Smooth muscle cell (in vitro differentiated cells): ENCODE results near the gene HSPH1. TPM values are rescaled to one million over a fixed set of nuclear protein-coding genes. Genes with fewer than 3 reads are reported as not detected.
A peak's percentile ranks its signal among the peaks of the same experiment; 100 is the strongest.

Experiments used
- DNase-seq: peaks from one replicate; lab custom pipeline; 2025; ENCODE audit not compliant: unreplicated experiment; lab: John Stamatoyannopoulos, UW
- H2AFZ ChIP-seq: fragments of 200-600 bp; sonication (generic); 2 replicates; pipeline ENCODE4 v1.6.0; 2016; ENCODE audit warnings: antibody characterized with exemption, low read depth, mild to moderate bottlenecking
- H3F3A ChIP-seq: fragments of 200-600 bp; sonication (generic); 2 replicates; pipeline ENCODE4 v1.6.0; 2017; ENCODE audit warnings: antibody characterized with exemption, low read depth
- H3K27ac ChIP-seq: fragments of 200-600 bp; sonication (generic); 2 replicates; pipeline ENCODE4 v1.5.1; 2016; ENCODE audit warnings: low read depth, mild to moderate bottlenecking
- H3K27me3 ChIP-seq: fragments of 200-600 bp; sonication (generic); 2 replicates; pipeline ENCODE4 v1.6.1; 2016; ENCODE audit warnings: low read depth, mild to moderate bottlenecking
- H3K36me3 ChIP-seq: fragments of 200-600 bp; sonication (generic); 2 replicates; pipeline ENCODE4 v1.5.1; 2016; ENCODE audit warnings: low read depth
- H3K4me1 ChIP-seq: fragments of 200-600 bp; sonication (generic); 2 replicates; pipeline ENCODE4 v1.5.1; 2016; ENCODE audit warnings: low read depth
- H3K4me2 ChIP-seq: fragments of 200-600 bp; sonication (generic); 2 replicates; pipeline ENCODE4 v1.6.0; 2016; ENCODE audit warnings: mild to moderate bottlenecking
- H3K4me3 ChIP-seq: fragments of 200-600 bp; sonication (generic); 2 replicates; pipeline ENCODE4 v1.5.1; 2016; ENCODE audit warnings: mild to moderate bottlenecking
- H3K79me2 ChIP-seq: fragments of 200-600 bp; sonication (generic); 2 replicates; pipeline ENCODE4 v1.6.0; 2016; ENCODE audit warnings: low read depth, mild to moderate bottlenecking
- H3K9ac ChIP-seq: fragments of 200-600 bp; sonication (generic); 2 replicates; pipeline ENCODE4 v1.6.0; 2016; ENCODE audit warnings: low read depth
- H3K9me3 ChIP-seq: fragments of 200-600 bp; sonication (generic); replicated peaks from 2 replicates; pipeline ENCODE4 v1.5.1; 2016; ENCODE audit warnings: low read depth
- H4K20me1 ChIP-seq: fragments of 200-600 bp; sonication (generic); 2 replicates; pipeline ENCODE4 v1.6.0; 2016; ENCODE audit warnings: low read depth
- WGBS: methylation state at CpG from one replicate; pipeline ENCODE4 v1.1.7; 2016; ENCODE audit warnings: low lambda C conversion rate; 5-methylcytosine and 5-hydroxymethylcytosine counted together
- polyA plus RNA-seq: library from polyadenylated mRNA; unstranded; fragments of >200 nt; fragmentation: Nextera tagmentation; extraction: Ambion mirVana; gene quantifications from 2 replicates; pipeline ENCODE4 v1.2.1, GENCODE V29; 2016
- total RNA-seq: library from RNA; depleted of rRNA; stranded (reverse); fragments of >200 nt; gene quantifications from 2 replicates; pipeline ENCODE4 v1.2.3, GENCODE V29; 2014
- TF ChIP-seq, protein P1 (sequence below): fragments of 200-600 bp; sonication (generic); IDR thresholded peaks from 2 replicates; pipeline ENCODE4 v1.5.1; 2017; ENCODE audit warnings: borderline replicate concordance, mild to moderate bottlenecking, antibody characterized with exemption; ENCODE audit not compliant: insufficient read depth, poor library complexity, severe bottlenecking

Gene HSPH1
- total and polyA plus RNA-seq, 2 experiments from 2014 or later: 39.2 to 81.4 TPM

DNA sequence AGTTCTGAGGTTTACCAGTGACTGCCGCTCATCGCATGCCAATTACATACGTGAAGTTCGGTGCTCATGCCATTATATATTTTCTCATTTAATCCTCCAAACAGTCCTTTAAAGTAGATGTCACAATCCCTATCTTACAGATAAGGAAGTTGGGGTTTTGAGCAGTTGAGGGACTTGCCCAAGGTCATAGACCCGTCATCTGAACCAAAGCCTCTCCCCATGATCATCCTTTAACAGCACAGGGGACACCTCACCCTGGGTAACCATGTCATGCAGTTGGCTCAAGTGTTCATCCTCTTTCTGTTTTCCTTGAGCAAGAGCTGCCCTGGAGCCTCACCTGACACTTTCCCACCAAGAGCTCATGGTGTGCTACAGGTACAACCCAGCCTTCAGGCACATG lies 69.1 kb downstream of the HSPH1 start:
- H4K20me1 ChIP-seq: no peaks in the 10 kb centered on the region

DNA sequence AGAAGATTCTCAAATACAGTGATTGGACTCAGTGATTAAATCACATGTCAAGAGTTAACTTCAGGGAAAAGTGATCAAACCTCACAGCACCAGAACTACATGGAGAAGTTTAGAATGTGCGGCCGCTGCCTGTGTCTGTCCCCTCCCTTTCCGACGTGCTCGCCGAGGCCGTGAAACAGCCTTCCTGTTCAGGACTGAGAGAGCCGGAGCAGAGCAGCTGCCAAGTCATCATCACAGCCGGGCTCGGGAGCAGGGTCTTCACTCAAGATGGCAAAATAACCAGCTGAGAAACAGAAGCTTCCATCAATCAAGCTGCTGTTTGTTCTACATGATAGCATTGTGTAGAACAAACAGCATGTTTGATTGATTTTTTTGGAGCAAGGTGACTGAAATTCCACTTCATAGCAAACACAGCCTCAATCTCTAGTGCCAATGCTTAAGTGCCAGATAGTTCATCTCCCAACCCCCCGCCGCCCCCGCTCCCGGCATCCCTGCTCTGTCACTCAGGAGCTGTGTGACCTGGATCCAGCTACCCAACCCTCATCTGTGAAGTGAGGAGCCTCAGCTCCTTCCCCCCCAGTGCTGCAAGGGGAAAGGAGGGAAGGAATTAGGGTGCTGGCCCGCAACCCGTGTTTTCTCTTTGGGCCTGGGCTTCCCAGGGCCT lies 70.6 kb downstream of the HSPH1 start:
- H3K9ac ChIP-seq: no peak overlapping the region
- peaks cover under 1% of the 10 kb centered on the region for H3F3A ChIP-seq
- no peaks in the 10 kb centered on the region for H3K9me3 ChIP-seq
- H3K36me3 ChIP-seq: no peaks in the 10 kb centered on the region
- TF ChIP-seq, protein P1, sequence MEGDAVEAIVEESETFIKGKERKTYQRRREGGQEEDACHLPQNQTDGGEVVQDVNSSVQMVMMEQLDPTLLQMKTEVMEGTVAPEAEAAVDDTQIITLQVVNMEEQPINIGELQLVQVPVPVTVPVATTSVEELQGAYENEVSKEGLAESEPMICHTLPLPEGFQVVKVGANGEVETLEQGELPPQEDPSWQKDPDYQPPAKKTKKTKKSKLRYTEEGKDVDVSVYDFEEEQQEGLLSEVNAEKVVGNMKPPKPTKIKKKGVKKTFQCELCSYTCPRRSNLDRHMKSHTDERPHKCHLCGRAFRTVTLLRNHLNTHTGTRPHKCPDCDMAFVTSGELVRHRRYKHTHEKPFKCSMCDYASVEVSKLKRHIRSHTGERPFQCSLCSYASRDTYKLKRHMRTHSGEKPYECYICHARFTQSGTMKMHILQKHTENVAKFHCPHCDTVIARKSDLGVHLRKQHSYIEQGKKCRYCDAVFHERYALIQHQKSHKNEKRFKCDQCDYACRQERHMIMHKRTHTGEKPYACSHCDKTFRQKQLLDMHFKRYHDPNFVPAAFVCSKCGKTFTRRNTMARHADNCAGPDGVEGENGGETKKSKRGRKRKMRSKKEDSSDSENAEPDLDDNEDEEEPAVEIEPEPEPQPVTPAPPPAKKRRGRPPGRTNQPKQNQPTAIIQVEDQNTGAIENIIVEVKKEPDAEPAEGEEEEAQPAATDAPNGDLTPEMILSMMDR: no peak
- no peaks in the 10 kb centered on the region for H4K20me1 ChIP-seq
- H3K79me2 ChIP-seq: no peaks in the 10 kb centered on the region
- H3K4me2 ChIP-seq: no peak overlapping the region
- H3K4me1 ChIP-seq: peaks cover 12% of the 10 kb centered on the region
- no peak overlapping the region for H3K4me3 ChIP-seq
- H3K27ac ChIP-seq: no peak overlapping the region
- H3K27me3 ChIP-seq: no peaks in the 10 kb centered on the region
- DNase-seq: no peak
- 85% methylated on average over 16 of the region's 16 CpGs for WGBS
- no peak overlapping the region for H2AFZ ChIP-seq

More for the DNA sequence above, 69.1 kb downstream of the HSPH1 start:
- Histone ChIP-seq H3F3A (no peaks in the 10 kb centered on the region), H3K4me2 (no peak overlapping the region), H3K79me2 (no peaks in the 10 kb centered on the region), H3K9me3 (no peaks in the 10 kb centered on the region), H2AFZ (no peak overlapping the region), H3K9ac (no peak overlapping the region), H3K27me3 (no peaks in the 10 kb centered on the region), H3K27ac (peak overlapping the region; percentile 24), H3K4me3 (no peak overlapping the region), H3K36me3 (no peaks in the 10 kb centered on the region), H3K4me1 (no peaks in the 10 kb centered on the region)
- whole genome bisulfite sequencing: 95% methylated on average over 5 of the region's 5 CpGs
- TF ChIP-seq, protein P1: no peak
- no peak for DNase-seq

DNA sequence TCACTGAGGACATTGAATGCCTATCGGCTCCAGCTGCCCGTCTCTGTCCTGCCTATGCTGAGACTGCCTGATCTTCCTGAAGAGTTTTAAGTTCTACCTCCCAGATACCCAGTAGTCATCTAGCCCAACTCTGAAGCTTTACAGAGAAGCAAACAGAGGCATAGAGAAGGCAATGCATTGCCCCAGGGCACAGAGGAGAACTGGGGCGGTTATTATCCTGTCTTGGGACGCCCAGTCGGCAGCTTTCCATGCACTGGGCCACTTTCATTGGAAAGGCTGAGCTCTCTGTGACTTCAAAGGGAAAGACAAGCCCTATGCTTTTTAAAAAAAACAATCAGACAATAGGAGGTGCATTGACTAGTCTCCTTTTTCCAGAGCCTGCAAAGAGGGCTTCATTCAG lies 71.6 kb downstream of the HSPH1 start:
- Histone ChIP-seq H3F3A (peaks cover 10% of the 10 kb centered on the region), H3K4me2 (no peak overlapping the region), H4K20me1 (no peaks in the 10 kb centered on the region), H3K27me3 (no peaks in the 10 kb centered on the region), H3K27ac (no peak overlapping the region), H2AFZ (no peak overlapping the region), H3K36me3 (no peaks in the 10 kb centered on the region), H3K79me2 (no peaks in the 10 kb centered on the region), H3K9me3 (no peaks in the 10 kb centered on the region), H3K9ac (no peak overlapping the region), H3K4me1 (peaks cover 12% of the 10 kb centered on the region), H3K4me3 (no peak overlapping the region)
- DNase-seq: no peak
- 73% methylated on average over 5 of the region's 5 CpGs for WGBS
- TF ChIP-seq, protein P1: no peak

DNA sequence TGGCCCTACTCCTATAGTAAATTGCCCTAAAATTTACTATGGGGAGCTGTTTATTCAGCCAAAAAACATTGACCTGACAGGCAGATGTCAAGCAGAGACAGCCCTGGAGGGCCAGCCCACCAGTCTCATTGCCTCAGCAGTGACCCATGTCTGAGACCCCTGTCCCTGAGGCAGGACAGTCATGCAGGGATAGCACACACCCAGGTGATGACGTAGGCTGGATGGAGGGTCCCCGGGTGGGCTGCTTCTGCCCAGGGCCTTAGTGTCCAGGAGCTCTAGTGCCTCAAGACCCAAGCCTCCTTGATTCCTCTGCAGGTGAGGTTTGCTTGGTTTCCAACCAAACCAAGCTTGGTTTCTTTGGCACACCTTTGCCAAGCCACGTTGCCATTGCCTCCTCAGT lies 72.1 kb downstream of the HSPH1 start:
- no peak overlapping the region for H2AFZ ChIP-seq
- 92% methylated on average over 3 of the region's 3 CpGs for WGBS
- no peak overlapping the region for H3K9ac ChIP-seq
- H3K36me3 ChIP-seq: no peaks in the 10 kb centered on the region
- no peaks in the 10 kb centered on the region for H3K9me3 ChIP-seq
- TF ChIP-seq, protein P1: no peak
- DNase-seq: no peak
- H3K79me2 ChIP-seq: no peaks in the 10 kb centered on the region
- peaks cover 10% of the 10 kb centered on the region for H3F3A ChIP-seq
- peaks cover 12% of the 10 kb centered on the region for H3K4me1 ChIP-seq
- H3K27me3 ChIP-seq: no peaks in the 10 kb centered on the region
- H3K27ac ChIP-seq: no peak overlapping the region
- no peak overlapping the region for H3K4me3 ChIP-seq
- no peaks in the 10 kb centered on the region for H4K20me1 ChIP-seq
- H3K4me2 ChIP-seq: no peak overlapping the region
